ENCODE data around the gene SP6.

DNA sequence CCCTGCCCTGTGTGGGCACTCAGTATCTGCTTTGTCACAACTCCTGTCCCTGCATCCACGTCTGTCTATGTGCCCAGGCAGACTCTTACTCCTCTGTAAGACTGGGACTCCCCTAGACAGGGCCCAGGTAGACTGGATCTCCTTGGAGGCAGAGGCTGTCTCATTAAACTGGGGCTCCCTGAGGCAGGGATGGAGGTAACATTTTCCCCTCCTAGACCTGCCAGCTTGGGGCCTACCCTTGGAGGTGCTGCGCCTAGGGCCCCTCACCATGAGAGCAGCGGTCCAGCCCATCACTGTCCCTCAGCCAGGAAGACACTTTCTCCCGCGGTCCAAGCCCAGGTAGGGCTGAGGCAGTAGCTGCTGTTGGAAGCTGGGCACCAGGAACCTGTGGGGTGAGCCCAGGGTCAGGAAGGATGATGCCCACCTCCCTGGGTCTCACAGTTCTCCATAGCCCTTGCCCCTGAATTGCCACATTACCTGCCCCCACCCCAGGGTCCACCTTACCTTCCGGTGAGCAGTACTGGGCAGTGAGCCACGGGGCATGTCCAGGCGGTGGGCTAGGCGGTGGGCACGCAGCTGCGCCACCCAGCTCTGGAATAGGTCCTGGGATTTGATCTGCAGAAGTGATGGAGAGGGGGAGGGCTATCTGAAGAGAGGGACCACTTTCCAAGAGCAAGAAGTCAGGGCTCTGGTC lies 32.8 kb downstream of the SP6 start:
- TF ChIP-seq, protein P1, sequence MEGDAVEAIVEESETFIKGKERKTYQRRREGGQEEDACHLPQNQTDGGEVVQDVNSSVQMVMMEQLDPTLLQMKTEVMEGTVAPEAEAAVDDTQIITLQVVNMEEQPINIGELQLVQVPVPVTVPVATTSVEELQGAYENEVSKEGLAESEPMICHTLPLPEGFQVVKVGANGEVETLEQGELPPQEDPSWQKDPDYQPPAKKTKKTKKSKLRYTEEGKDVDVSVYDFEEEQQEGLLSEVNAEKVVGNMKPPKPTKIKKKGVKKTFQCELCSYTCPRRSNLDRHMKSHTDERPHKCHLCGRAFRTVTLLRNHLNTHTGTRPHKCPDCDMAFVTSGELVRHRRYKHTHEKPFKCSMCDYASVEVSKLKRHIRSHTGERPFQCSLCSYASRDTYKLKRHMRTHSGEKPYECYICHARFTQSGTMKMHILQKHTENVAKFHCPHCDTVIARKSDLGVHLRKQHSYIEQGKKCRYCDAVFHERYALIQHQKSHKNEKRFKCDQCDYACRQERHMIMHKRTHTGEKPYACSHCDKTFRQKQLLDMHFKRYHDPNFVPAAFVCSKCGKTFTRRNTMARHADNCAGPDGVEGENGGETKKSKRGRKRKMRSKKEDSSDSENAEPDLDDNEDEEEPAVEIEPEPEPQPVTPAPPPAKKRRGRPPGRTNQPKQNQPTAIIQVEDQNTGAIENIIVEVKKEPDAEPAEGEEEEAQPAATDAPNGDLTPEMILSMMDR (IDR thresholded peaks at IDR 0.05), result no peak
- TF ChIP-seq POLR2A (IDR thresholded peaks at IDR 0.05), result no peak
